ENCODE results near the gene IFT172. TPM values are rescaled to one million over a fixed set of nuclear protein-coding genes. Genes with fewer than 3 reads are reported as not detected.
A peak's percentile ranks its signal among the peaks of the same experiment; 100 is the strongest.

The IFT172 gene
- total and polyA plus RNA-seq, 5 experiments from 2014 or later: 1.1 to 40.6 (median 4.9) TPM

GRCh38 chr2:27507293-27507692 lies 17.8 kb upstream of the IFT172 start:
- Mint-ChIP-seq H3K4me1 (no peaks in the 10 kb centered on the region), H3K4me3 (no peak overlapping the region), H3K36me3 (no peaks in the 10 kb centered on the region), H3K9me3 (no peaks in the 10 kb centered on the region), H3K27me3 (peaks cover 0 to 9% (median 1%) of the 10 kb centered on the region in 5 donors), H3K27ac (no peak overlapping the region)
- DNase-seq (no peak), ATAC-seq (no peak)
- POLR2A ChIA-PET: no interaction called here

GRCh38 chr2:27506587-27506986 lies 17.0 kb upstream of the IFT172 start:
- Mint-ChIP-seq H3K27ac (peak overlapping the region in 1 of 10 donors; percentile 70), H3K4me1 (no peaks in the 10 kb centered on the region)
- ATAC-seq: no peak

GRCh38 chr2:27502142-27502541 lies 12.6 kb upstream of the IFT172 start:
- POLR2A ChIA-PET: no interaction called here
- Mint-ChIP-seq H3K36me3 (no peaks in the 10 kb centered on the region), H3K27ac (no peak overlapping the region), H3K4me1 (no peaks in the 10 kb centered on the region), H3K4me3 (no peak overlapping the region), H3K27me3 (peaks cover 12 to 26% (median 16%) of the 10 kb centered on the region in 5 donors), H3K9me3 (no peaks in the 10 kb centered on the region)
- no peak for ATAC-seq
- DNase-seq: no peak

More at GRCh38 chr2:27506587-27506986, 17.0 kb upstream of the IFT172 start:
- Mint-ChIP-seq H3K36me3 (no peaks in the 10 kb centered on the region), H3K9me3 (no peaks in the 10 kb centered on the region), H3K4me3 (no peak overlapping the region), H3K27me3 (peaks cover 0 to 9% (median 1%) of the 10 kb centered on the region in 5 donors)
- POLR2A ChIA-PET: no interaction called here
- DNase-seq: no peak

- POLR2A ChIA-PET: no interaction called here
- ATAC-seq (no peak), DNase-seq (no peak)
- Mint-ChIP-seq H3K36me3 (no peaks in the 10 kb centered on the region), H3K9me3 (no peaks in the 10 kb centered on the region), H3K4me3 (no peak overlapping the region), H3K27me3 (peaks cover 17 to 37% (median 26%) of the 10 kb centered on the region in 5 donors), H3K4me1 (peaks cover 0 to 2% (median 0%) of the 10 kb centered on the region in 4 donors), H3K27ac (no peak overlapping the region)
Observed at GRCh38 chr2:27501042-27501441, 11.5 kb upstream of the IFT172 start.

- Mint-ChIP-seq H3K9me3 (no peaks in the 10 kb centered on the region), H3K27me3 (peaks cover 26 to 52% (median 40%) of the 10 kb centered on the region in 5 donors), H3K27ac (no peak overlapping the region), H3K36me3 (no peaks in the 10 kb centered on the region), H3K4me1 (peaks cover 6 to 14% (median 12%) of the 10 kb centered on the region in 4 donors), H3K4me3 (no peak overlapping the region)
- DNase-seq (no peak), ATAC-seq (no peak)
- POLR2A ChIA-PET: no interaction called here
Observed at GRCh38 chr2:27498975-27499374, 9.4 kb upstream of the IFT172 start.

DNA sequence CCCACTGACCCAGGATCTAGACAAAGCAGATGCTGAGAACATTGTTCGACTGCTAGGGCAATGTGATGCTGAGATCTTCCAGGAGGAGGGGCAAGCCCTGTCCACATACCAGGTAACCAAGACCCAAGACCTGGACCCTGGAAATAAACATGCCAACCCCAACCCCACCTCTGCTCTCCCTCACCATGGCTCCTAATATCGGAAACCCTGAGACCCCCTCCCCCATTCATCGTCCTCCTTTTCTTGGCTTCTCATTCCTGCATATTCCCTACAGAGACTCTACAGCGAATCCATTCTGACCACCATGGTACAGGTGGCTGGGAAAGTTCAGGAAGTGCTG lies 7.7 kb upstream of the IFT172 start:
- no peaks in the 10 kb centered on the region for H3K9me3 Mint-ChIP-seq
- no peaks in the 10 kb centered on the region for H3K36me3 Mint-ChIP-seq
- peak overlapping the region in 1 of 10 donors; percentile 8 for H3K4me3 Mint-ChIP-seq
- H3K27ac Mint-ChIP-seq: no peak overlapping the region
- POLR2A ChIA-PET: no interaction called here
- ATAC-seq (no peak), DNase-seq (no peak)
- peaks cover 6 to 18% (median 13%) of the 10 kb centered on the region in 4 donors for H3K4me1 Mint-ChIP-seq
- H3K27me3 Mint-ChIP-seq: peaks cover 30 to 65% (median 49%) of the 10 kb centered on the region in 5 donors

DNA sequence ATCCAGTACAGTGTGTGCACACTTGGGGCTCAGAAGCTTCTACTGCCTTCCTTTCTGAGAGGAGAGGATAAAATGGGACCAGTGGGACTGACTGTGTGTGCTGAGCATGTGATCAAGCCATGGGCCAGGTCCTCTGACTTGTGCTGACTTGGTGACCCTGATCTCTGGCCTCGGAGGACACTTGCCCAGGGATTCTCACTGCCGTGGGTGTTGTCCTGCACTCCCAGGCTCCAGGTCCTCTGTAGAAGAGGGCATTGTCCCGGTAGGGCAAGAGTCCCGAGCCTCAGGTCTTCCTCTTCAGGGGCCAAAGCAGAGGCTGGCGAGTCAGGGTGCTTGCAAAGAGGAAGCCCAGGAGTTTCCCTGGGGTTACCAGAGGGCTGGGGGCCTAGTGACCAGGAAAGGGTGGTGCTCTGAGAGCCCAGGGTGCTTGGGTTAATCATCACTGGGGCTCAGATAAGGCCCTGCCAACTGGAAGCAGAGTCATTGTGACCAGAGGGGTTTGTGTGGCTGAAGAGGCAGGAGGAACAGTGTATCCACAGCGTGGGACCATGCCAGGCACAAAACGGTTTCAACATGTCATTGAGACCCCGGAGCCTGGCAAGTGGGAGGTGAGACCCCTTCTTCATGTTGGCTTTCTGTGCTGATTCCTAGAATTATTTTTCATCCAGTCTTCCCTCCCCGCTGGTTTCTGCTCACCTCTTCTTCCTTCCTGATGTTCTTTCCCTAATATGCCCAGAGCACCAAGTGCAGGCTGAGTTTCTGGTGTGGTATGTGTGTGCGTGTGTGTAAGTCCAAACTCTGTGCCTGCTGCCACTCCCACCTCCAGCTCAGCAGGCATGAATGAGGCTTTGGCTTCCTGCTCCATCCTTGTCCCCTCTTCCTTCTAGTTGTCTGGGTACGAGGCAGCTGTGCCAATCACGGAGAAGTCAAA lies 7.1 kb upstream of the IFT172 start, which contains the start of gene GCKR:
GCKR (plus strand) TSS at position 483 of the 931 bp plus-strand sequence; CDS start at position 549, 66 bp downstream.
- POLR2A ChIA-PET: no interaction called here
- no peaks in the 10 kb centered on the region for H3K9me3 Mint-ChIP-seq
- peak within 1 kb of the TSS; percentile 71 to 91 (median 78) for H3K4me3 Mint-ChIP-seq
- DNase-seq: no peak
- no peaks in the 10 kb centered on the region for H3K36me3 Mint-ChIP-seq
- H3K27ac Mint-ChIP-seq: peak within 1 kb of the TSS in 1 of 10 donors; percentile 45
- ATAC-seq: no peak
- H3K27me3 Mint-ChIP-seq: peaks cover 30 to 65% (median 49%) of the 10 kb centered on the region in 5 donors
- peaks cover 6 to 18% (median 13%) of the 10 kb centered on the region in 4 donors for H3K4me1 Mint-ChIP-seq

GRCh38 chr2:27495840-27496356 lies 6.4 kb upstream of the IFT172 start:
- peak overlapping the region; percentile 71 to 91 (median 78) for H3K4me3 Mint-ChIP-seq
- H3K27me3 Mint-ChIP-seq: peaks cover 30 to 65% (median 48%) of the 10 kb centered on the region in 5 donors
- POLR2A ChIA-PET: no interaction called here
- H3K27ac Mint-ChIP-seq: peak overlapping the region in 1 of 10 donors; percentile 45
- no peaks in the 10 kb centered on the region for H3K9me3 Mint-ChIP-seq
- H3K4me1 Mint-ChIP-seq: peaks cover 6 to 19% (median 13%) of the 10 kb centered on the region in 4 donors
- ATAC-seq (no peak), DNase-seq (no peak)
- H3K36me3 Mint-ChIP-seq: no peaks in the 10 kb centered on the region

DNA sequence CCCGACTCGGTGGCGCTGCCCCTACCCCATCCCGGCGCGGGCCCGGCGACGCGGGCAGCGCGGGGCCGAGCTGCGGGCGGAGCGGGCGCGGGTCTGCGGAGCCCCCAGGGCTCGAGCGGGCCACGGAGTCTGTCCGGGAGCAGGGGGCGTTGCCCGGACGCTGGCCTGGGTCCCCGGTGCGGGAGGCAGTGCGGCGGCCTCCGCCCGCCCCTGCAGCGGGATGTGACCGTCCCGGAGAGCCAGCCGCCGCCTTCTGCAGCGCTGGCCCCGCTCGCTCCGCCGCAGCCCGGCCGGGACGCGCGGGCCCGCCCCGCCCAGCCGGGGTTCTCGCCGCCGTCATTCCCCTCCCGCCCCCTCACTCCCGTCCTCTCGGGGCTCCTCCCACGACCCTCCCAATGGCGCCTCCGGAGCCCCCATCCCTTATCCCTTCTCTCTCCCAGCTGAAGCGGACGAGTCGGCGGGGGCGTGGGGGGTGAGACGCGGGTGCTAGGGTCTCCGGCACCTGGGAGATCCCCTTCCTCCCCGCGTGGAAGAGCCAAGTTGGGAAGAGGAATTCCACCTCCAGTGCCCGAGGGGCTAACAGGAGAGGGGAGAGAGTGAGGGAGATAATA lies 5.5 kb upstream of the IFT172 start, which contains the start of gene FNDC4:
FNDC4 (minus strand) TSS at position 257 of the 611 bp plus-strand sequence. CDS start 521 bp downstream, outside the sequence.
- Mint-ChIP-seq H3K4me3 (peak within 1 kb of the TSS; percentile 71 to 91 (median 78)), H3K9me3 (no peaks in the 10 kb centered on the region), H3K27ac (peak within 1 kb of the TSS in 9 of 10 donors; percentile 20 to 90 (median 64)), H3K27me3 (peaks cover 30 to 65% (median 48%) of the 10 kb centered on the region in 5 donors), H3K36me3 (no peaks in the 10 kb centered on the region), H3K4me1 (peaks cover 7 to 26% (median 18%) of the 10 kb centered on the region in 4 donors)
- DNase-seq: peak in 6 of 10 donors; percentile 7 to 30 (median 24)
- peak; percentile 70 to 86 for ATAC-seq
- POLR2A ChIA-PET: interaction anchor here (0.6 kb wide), 2 partner anchors 10 to 70 kb away, joined by 4 to 6 read pairs; no protein-coding TSS in a partner anchor

DNA sequence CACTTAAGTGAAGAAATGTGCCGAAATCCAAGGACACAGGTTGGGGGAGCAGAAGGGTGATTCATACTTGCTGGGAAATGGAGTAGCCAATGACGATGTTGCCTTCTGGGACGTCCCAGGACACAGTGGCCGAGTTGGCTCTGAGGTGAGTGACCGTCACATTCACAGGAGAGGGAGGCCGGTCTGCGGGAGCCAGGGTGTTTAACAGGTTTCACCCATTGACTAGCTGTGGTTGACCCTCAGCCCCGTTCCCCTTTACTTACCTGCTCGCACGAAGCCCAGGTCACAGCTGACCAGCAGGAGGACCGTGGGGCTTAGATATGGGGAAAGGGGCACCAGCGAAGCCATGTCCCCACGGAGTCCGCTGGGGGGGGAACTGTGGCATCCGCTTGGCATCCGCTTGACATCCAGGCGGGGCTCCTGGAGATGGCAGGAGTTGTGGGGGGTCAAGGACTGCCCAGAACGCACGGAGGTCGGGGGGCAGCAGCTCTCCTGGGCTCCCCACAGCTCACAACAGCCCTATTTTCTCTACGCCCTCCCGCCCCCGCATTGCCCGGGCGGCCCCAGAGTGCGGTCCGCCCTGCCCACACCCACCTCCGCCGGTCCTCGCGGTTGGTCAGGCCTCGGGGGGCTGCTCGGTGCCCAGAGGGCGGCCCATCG lies 4.9 kb upstream of the IFT172 start:
- POLR2A ChIA-PET: interaction anchor here (0.6 kb wide), 2 partner anchors 11 to 69 kb away, joined by 4 to 6 read pairs; no protein-coding TSS in a partner anchor

DNA sequence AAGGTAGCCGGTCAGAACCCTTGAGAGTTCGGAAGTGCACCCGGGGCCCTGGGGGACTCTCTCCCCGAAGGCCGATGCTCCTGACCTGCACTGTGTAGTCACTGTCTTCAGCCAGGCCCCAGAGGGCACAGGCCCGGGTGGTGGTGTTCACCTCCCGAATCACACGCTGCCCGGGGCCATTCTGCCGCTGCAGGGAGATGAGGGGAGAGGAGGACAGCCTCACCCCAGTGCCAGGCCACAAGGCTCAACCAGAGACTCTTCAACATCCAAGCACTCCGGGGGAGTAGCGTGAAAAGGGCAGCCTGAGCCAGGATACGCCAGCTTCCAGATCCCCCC lies 4.4 kb upstream of the IFT172 start:
- Mint-ChIP-seq H3K27ac (peak overlapping the region in 4 of 10 donors; percentile 8 to 64 (median 58)), H3K9me3 (no peaks in the 10 kb centered on the region), H3K4me1 (peaks cover 12 to 37% (median 29%) of the 10 kb centered on the region in 4 donors), H3K36me3 (no peaks in the 10 kb centered on the region), H3K27me3 (peaks cover 27 to 57% (median 44%) of the 10 kb centered on the region in 5 donors), H3K4me3 (peak overlapping the region in 9 of 10 donors; percentile 41 to 70 (median 57))
- DNase-seq: no peak
- POLR2A ChIA-PET: no interaction called here
- no peak for ATAC-seq

More for the DNA sequence above, 4.9 kb upstream of the IFT172 start:
- no peaks in the 10 kb centered on the region for H3K36me3 Mint-ChIP-seq
- H3K4me1 Mint-ChIP-seq: peaks cover 10 to 33% (median 24%) of the 10 kb centered on the region in 4 donors
- ATAC-seq (no peak), DNase-seq (no peak)
- peaks cover 30 to 62% (median 47%) of the 10 kb centered on the region in 5 donors for H3K27me3 Mint-ChIP-seq
- no peaks in the 10 kb centered on the region for H3K9me3 Mint-ChIP-seq
- H3K4me3 Mint-ChIP-seq: peak overlapping the region; percentile 24 to 75 (median 58)
- H3K27ac Mint-ChIP-seq: peak overlapping the region in 4 of 10 donors; percentile 53 to 89 (median 58)

DNA sequence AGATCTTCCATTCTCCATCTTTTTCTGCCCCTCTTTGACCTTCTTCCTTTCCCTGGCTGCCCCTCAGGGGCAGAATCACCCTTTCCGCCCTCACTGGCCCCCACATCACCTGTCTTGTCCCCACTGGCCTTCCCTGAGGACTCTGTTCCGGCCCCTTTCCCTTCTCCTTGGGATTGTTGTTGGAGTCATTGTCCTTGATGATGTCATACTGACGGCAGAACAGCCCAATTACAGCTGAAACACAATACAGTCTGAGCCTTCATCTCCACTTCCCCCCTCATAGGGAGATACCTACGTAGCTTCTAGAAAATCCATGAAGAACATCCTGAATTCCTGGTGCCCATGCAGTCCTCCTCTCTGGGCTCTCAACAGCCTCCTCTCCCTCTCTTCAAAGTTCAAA lies 3.0 kb upstream of the IFT172 start:
- Mint-ChIP-seq H3K36me3 (no peaks in the 10 kb centered on the region), H3K4me1 (peaks cover 14 to 41% (median 31%) of the 10 kb centered on the region in 4 donors), H3K27ac (peak overlapping the region in 5 of 10 donors; percentile 67 to 89 (median 81)), H3K27me3 (peaks cover 22 to 43% (median 36%) of the 10 kb centered on the region in 5 donors), H3K9me3 (no peaks in the 10 kb centered on the region), H3K4me3 (no peak overlapping the region)
- DNase-seq: no peak
- POLR2A ChIA-PET: no interaction called here
- no peak for ATAC-seq

Measured in naive thymus-derived CD8-positive, alpha-beta T cell (primary cell).